ENCODE data around the gene SUMF2.
"Not testable (repeated sequence)": the region's sequence is repeated elsewhere in the genome, so short reads cannot be mapped to it uniquely, and the experiment has no call there.

Gene SUMF2

DNA sequence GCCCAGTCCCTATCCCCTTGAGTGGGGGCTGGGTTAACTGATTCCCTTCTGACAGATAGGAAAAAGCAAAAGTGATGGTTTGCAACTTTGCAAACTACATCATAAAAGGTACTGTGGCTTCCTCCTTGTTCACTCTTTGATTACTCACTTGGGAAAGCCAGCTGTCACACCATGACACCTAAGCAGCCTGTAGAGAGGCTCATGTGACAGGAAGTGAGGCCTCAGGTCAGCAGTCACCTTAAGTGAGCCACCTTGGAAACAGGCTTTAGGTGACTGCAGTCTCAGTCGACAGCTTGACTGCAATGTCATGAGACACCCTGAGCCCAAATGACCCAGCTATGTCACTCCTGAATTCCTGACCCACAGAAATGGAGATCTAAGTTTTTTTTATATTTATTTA is 46.5 kb downstream of the SUMF2 start:
- FAIRE-seq: no peak

DNA sequence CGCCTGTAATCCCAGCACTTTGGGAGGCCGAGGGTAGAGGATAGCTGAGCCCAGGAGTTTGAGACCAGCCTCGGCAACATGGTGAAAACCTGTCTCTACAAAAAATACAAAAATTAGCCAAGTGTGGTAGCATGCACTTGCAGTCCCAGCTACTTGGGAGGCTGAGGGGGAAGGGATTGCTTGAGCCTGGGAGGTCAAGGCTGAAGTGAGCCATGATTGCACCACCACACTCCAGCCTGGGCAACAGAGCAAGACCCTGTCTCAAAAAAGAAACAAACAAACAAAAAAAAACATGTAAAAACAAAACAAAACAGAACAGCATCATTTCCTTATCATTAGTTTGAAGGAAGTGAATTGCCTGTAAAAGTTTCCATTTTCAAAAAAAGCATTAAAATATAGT is 48.2 kb downstream of the SUMF2 start:
- FAIRE-seq: not testable (repeated sequence)

DNA sequence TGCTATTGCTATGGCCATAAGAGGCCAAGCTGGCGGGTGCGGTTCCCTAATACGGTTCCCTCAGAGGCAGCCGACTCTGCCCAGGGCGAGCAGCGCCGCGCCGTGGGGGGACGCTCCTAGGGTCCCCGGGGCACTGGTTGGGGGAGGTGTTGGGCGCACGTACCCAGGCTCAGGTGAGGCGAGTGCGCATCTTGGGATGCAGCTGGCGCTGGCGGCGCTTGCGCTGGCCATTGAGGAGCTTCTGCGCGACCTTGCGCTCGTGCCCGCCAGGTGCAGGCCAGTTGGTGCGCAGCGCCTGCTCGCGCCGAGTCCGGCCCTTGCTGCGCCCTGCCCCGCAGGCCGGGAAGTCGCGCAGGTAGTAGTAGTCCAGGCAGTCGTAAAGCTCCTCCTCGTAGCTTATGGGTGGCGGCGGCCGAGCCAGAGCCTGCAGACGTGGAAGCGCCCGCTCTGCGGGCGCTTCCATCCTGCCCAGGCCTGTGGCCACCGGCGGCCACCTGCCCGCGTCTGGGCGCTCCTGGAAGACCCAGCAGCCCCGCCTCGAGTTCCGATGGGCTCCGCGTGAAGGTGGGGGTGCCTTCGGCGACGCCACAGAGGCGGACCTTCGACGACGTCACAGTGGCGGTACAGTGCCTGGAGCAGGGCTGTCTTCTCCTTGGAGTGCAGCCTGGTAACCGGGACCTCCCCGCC is 51.9 kb downstream of the SUMF2 start, which contains the start of gene NUPR2:
Gene NUPR2, minus strand, starts transcription at position 566 of the 687 bp plus-strand sequence. Its CDS starts 103 bp downstream, at position 463.
- FAIRE-seq: no peak

DNA sequence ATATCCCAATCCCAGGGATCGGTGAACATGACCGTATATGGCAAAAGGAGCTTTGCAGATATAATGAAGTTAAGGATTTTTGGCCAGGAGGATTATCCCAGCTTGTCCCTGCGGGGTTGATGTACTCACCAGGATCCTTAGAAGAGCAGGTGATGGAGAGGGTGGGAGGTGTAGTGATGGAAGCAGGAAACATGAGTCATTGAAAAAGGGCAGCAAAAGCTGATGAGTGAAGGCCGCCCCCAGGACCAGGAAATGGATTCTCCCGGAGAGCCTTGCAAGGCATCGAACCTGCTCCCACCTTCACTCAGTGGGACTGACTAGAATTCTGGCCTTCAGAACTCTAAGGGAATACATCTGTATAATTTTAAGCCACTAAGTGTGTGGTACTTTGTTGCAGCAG is 57.4 kb downstream of the SUMF2 start:
- FAIRE-seq: no peak

DNA sequence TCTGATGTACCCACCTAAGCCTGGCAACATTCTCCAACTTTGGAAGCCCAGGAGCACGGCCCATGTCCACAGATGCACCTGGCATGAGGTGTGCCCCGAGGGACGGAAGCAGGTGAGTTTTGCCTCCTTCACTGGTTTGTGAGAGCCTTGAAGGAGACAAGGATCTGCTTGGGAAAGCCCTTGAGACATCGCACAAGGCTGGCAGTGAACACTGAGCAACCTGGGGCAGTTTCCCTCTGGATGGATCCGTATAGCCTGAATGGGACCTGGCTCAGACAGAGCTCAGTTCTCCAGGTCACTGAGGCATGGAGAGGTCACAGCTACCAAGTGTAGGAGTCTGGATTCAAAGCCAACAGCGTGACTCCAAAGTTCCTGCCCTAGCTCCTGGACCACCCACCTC is 60.9 kb downstream of the SUMF2 start:
- no peak for FAIRE-seq

DNA sequence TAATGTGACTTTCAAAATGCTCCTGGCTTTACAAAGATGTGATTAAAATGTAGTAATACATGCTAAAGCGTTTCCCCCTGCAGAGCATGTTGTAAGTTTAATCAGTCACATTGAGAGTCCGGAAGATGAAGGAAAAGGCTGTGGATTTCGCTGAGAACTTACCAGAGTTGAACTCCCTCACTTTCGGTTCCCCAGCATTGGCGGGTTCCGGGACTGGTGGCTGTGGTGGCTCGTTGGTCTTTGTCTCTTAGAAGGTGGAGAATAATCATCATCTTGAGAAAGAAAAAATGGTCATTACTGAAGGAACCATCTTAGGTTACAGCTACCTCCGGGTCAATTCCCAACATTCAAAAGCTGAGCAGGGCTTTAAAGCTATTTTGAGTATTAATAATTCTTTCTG is 61.7 kb downstream of the SUMF2 start:
- FAIRE-seq: no peak

DNA sequence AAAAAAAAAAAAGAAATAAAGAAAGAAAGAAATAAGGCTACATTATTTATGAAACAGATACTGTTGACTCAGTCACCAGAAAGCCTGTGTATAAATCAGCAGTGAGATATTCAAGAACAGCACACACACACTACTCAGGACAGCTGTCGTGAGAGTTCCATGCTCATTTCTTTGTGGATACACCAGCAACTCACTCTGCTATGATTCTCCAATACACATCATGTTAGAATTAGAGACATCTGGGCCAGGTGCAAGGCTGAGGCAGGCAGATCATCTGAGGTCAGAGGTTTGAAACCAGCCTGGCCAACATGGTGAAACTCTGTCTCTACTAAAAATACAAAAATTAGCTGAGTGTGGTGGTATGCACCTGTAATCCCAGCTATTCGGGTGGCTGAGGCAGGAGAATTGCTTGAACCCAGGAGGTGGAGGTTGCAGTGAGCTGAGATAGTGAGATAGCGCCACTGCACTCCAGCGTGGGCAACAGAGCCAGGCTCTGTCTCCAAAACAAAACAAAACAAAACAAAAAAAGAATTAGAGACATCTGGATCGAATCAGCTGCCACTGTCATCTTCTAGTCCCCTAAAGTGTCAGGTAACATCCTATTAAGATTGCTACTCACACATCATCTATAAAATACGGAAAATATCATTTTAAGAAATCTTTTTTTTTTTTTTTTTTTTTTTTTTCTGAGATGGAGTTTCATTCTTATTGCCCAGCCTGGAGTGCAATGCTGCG is 63.3 kb downstream of the SUMF2 start:
- no peak for FAIRE-seq

All from A204.1 (cell line).